Omental fat pad (tissue), 4 donors: ENCODE results near the gene HUS1. TPM values are rescaled to one million over a fixed set of nuclear protein-coding genes. Genes with fewer than 3 reads are reported as not detected.

Experiments used
- ATAC-seq: fragments of 150-250 bp; one replicate; pipeline ENCODE4 v1.9.1; 2016; ENCODE audit warnings: mild to moderate bottlenecking, moderate library complexity; ENCODE audit not compliant: low FRiP score
- DNase-seq: peaks from one replicate; pipeline ENCODE4 v3.0.0-alpha.2; 2019; ENCODE audit warnings: low spot score
- total RNA-seq, 4 donors: library from RNA; depleted of rRNA; stranded (reverse); fragments of >200 nt; gene quantifications; one replicate each; pipeline ENCODE4 v1.1.0, GENCODE V29; 2016
- TF ChIP-seq, protein P1 (sequence below), 3 donors: fragments of 450-650 bp; IDR thresholded peaks; one replicate each; pipeline ENCODE4 v1.5.1; 2016 to 2017; ENCODE audit warnings: antibody characterized with exemption in 3 of 3, mild to moderate bottlenecking in 3 of 3, moderate library complexity in 2 of 3

HUS1 gene
- total RNA-seq, 4 donors from 2014 or later, result 21.7 to 43.0 (median 32.2) TPM

DNA sequence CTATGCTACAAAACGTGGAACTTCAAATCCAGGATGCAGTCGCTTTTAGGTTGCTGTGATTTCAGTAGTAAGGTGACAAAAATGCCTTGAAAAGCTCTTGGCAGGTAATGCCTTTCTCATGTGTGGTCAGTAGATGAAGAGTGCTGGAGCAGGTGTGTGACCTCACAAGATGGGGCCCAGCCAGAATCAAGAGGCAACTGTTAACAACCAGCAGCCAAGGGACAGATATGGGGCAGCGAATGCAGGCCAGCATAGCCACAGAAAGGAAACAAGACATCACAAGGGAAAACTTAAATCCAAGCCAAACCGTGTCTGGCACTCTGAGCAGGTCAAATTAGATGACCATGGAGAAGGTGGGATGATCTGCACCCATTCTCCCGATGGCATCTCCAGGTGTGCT, 12.3 kb downstream of the HUS1 start:
- ATAC-seq (no peak), DNase-seq (no peak)
- TF ChIP-seq, protein P1, sequence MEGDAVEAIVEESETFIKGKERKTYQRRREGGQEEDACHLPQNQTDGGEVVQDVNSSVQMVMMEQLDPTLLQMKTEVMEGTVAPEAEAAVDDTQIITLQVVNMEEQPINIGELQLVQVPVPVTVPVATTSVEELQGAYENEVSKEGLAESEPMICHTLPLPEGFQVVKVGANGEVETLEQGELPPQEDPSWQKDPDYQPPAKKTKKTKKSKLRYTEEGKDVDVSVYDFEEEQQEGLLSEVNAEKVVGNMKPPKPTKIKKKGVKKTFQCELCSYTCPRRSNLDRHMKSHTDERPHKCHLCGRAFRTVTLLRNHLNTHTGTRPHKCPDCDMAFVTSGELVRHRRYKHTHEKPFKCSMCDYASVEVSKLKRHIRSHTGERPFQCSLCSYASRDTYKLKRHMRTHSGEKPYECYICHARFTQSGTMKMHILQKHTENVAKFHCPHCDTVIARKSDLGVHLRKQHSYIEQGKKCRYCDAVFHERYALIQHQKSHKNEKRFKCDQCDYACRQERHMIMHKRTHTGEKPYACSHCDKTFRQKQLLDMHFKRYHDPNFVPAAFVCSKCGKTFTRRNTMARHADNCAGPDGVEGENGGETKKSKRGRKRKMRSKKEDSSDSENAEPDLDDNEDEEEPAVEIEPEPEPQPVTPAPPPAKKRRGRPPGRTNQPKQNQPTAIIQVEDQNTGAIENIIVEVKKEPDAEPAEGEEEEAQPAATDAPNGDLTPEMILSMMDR (IDR thresholded peaks at IDR 0.05), result no peak

DNA sequence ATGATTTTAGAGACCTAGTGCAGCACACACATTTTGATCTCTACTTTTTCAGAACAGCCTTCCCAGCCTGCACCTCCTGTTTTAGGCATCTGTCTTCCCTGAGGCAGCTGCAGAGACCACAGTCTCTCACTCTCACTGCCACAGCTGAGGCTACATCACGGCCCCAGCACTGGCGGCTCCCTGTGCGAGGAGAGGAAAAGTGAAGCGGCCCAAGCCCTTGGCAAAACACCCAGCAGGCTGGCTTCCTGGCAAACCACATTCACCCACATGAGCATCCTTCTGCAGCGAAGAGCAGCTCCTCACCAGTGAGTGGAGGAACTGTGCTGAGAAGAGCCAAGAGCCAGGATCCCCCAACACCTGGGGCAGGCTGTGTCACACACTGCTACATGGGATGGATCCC, 14.0 kb downstream of the HUS1 start:
- TF ChIP-seq, protein P1 (IDR thresholded peaks at IDR 0.05), result no peak
- ATAC-seq (no peak), DNase-seq (no peak)

DNA sequence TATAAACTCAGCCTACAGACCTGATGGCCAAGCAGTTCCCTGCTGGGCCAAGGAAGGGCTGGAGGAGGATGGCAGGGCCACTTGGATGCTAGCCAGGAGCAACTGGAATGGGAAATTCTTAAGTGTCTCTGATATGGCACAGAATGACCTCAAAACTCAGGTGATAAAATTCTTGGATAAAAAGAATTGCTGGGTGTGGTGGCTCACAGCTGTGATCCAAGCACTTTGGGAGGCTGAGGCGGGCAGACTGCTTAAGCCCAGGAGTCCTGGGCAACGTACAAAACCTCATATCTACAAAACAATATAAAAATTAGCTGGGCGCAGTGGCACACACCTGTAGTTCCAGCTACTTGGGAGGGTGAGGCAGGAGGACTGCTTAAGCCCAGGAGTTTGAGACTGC, 17.2 kb downstream of the HUS1 start:
- no peak for ATAC-seq
- no peak for DNase-seq
- TF ChIP-seq, protein P1 (IDR thresholded peaks at IDR 0.05), result no peak

DNA sequence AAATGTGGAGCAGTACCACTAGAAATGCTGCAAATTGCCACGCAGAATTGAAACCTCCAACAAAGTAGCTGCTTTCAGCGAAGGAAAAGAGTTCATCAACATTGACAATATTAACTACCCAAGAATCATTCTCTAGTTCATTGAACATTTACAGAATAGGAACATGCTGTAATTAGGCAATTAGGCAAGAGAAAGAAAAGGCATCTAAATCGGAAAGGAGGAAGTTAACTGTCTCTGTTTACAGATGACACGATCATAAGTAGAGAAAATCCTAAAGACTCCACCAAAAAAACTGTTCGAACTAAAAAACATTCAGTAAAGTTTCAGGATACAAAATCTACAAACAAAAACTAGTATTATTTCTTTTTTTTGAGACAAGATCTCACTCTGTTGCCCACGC, 22.3 kb downstream of the HUS1 start:
- ATAC-seq, result no peak
- TF ChIP-seq, protein P1 (IDR thresholded peaks at IDR 0.05), result no peak
- DNase-seq, result no peak

DNA sequence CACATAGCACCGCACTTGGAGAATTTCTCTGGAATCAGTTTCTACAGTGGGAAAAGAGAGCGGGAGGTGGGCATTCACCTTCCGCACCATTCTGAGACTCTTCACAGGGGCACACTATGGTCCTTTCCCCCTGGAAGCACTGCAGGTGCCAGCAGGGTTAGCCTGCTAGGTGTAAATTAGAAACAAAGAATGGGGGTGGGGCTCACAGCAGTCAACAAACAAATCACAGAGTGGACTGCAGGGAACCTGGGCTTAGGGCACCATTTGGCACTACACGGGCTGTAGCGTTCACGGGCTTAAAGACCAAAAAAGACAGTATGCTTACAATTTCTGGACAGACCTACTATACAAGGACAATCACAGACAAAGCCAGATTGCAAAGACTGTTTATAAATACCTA, 23.2 kb downstream of the HUS1 start:
- DNase-seq, result no peak
- TF ChIP-seq, protein P1 (IDR thresholded peaks at IDR 0.05), result no peak
- no peak for ATAC-seq

DNA sequence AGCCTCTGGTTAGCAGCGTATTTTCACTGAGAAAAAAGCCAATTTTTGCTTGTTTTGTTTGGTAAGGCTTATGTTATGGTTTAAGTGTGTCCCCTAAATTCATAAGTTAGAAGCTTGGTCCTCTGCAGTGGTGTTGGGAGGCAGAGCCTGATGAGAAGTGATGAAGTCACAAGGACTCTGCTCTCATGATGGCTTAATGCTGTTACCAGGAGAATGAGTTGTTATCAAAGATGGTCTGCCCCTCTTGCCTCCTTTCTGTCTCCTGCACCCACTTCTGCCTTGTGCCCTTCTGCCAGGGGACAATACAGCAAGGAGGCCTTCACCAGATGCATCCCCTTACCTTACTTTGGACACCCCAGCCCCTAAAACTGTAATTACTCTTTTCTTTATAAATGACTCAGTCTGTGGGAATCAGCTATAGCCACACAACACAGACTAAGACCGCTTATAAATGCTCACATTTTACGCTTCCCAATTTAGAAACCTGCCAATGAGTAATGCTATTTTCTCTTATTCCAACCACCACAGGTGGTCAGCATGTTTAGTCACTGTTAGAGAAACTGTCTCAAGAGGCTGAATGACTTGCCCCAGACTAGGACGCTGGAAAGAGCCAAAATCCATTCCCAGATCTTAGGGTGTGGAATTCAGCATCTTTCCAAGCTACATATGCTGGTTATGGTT, 25.0 kb downstream of the HUS1 start:
- ATAC-seq (no peak), DNase-seq (no peak)
- TF ChIP-seq, protein P1 (IDR thresholded peaks at IDR 0.05), result no peak

DNA sequence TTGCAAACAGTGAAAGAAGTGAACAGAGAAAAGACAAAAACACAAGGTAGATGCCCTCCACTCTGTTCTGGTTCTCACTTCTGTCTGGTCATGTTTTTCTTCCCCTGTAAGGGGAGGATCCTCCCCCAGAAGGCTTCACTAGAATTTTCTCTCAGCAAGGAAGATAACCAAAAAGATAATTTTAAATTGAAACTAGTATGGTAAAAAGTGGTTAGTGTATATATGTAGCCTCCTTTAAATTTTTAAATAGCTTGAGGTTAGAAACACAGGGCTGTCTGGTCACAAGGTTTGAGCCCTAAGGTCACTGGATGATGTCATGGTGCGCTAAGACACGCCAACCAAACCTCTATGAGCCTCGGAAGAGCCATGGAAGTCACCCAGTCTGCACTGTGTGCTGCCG, 25.6 kb downstream of the HUS1 start:
- no peak for DNase-seq
- no peak for ATAC-seq
- TF ChIP-seq, protein P1 (IDR thresholded peaks at IDR 0.05), result no peak
